Endothelial cell of umbilical vein (primary cell): Measurements from ENCODE around the gene MYMX. TPM values are rescaled to one million over a fixed set of nuclear protein-coding genes. Genes with fewer than 3 reads are reported as not detected.

Experiments used
- Bru-seq: library from RNA; stranded (reverse); fragments of 400-500 nt; gene quantifications from one replicate; lab custom pipeline; 2021; lab: Mats Ljungman, UMichigan
- BruChase-seq, 2 experiments: library from RNA; stranded (reverse); fragments of 400-500 nt; gene quantifications; one replicate each; lab custom pipeline; 2021; lab: Mats Ljungman, UMichigan
- BruUV-seq: library from RNA; stranded (reverse); fragments of 400-500 nt; replicated peaks from 2 replicates; lab custom pipeline; 2021; lab: Mats Ljungman, UMichigan
- CTCF ChIA-PET: fragments of 300-600, 350-600 bp; sonication (Branson Sonifier 250); formaldehyde crosslinking; loops from one replicate; lab custom pipeline; 2021; ENCODE audit warnings: antibody characterized with exemption, inconsistent platforms; lab: Charles Lee
- POLR2A ChIA-PET: fragments of 300-600, 350-600 bp; sonication (Branson Sonifier 250); formaldehyde crosslinking; loops from one replicate; lab custom pipeline; 2021; ENCODE audit warnings: antibody characterized with exemption, inconsistent platforms; lab: Charles Lee
- DNase-seq: peaks from one replicate; pipeline ENCODE4 v3.0.0-alpha.2; 2011; ENCODE audit warnings: low read depth, low spot score
- FAIRE-seq: peaks from 2 replicates; lab custom pipeline; 2011; peaks lifted over from hg19 to GRCh38; lab: Jason Lieb, UNC
- H2AFZ ChIP-seq: 2 replicates; pipeline ENCODE4 v1.6.0; 2012; ENCODE audit warnings: low read depth, low read length, control low read depth, inconsistent platforms
- H3K27ac ChIP-seq: 2 replicates; pipeline ENCODE4 v1.5.1; 2011; ENCODE audit warnings: low read depth, mild to moderate bottlenecking, control low read depth, low read length, moderate library complexity; ENCODE audit not compliant: insufficient read depth
- H3K27me3 ChIP-seq, 2 experiments: 2 replicates each; pipeline versions ENCODE4 v1.6.0 to v1.6.1; 2011; ENCODE audit warnings: low read length in 2 of 2, mixed read lengths in 1 of 2; ENCODE audit not compliant: control insufficient read depth in 2 of 2, insufficient read depth in 2 of 2
- H3K36me3 ChIP-seq, 2 experiments: 2 replicates in 1 of 2; 3 replicates in 1 of 2; pipeline ENCODE4 v1.5.1; 2011; ENCODE audit warnings: low read length in 2 of 2, mild to moderate bottlenecking in 1 of 2, moderate library complexity in 1 of 2; ENCODE audit not compliant: control insufficient read depth in 2 of 2, insufficient read depth in 2 of 2; ENCODE audit errors: extremely low read depth in 1 of 2
- H3K4me1 ChIP-seq: 3 replicates; pipeline ENCODE4 v1.5.1; 2011; ENCODE audit warnings: mild to moderate bottlenecking, low read length; ENCODE audit not compliant: control insufficient read depth, insufficient read depth; ENCODE audit errors: extremely low read depth
- H3K4me2 ChIP-seq: 2 replicates; pipeline ENCODE4 v1.6.1; 2011; ENCODE audit warnings: low read length, control low read depth, mixed read lengths; ENCODE audit not compliant: insufficient read depth
- H3K4me3 ChIP-seq, 3 experiments: fragments of 200-600 bp in 1 of 3; sonication (generic), shearing (Covaris generic) in 1 of 3; replicated peaks in 1 of 3; 2 replicates each; pipeline ENCODE4 v1.5.1; 2011 to 2016; ENCODE audit warnings: control low read depth in 3 of 3, low read length in 3 of 3, mild to moderate bottlenecking in 2 of 3, inconsistent platforms in 1 of 3, low read depth in 1 of 3, moderate library complexity in 1 of 3; ENCODE audit not compliant: insufficient read depth in 1 of 3
- H3K79me2 ChIP-seq: 2 replicates; pipeline ENCODE4 v1.6.0; 2012; ENCODE audit warnings: low read length, inconsistent platforms; ENCODE audit not compliant: control insufficient read depth, insufficient read depth
- H3K9ac ChIP-seq: replicated peaks from 2 replicates; pipeline ENCODE3; 2011; ENCODE audit warnings: low read length, control low read depth; ENCODE audit not compliant: insufficient read depth; ENCODE audit errors: extremely low read depth
- H3K9me1 ChIP-seq: replicated peaks from 3 replicates; pipeline ENCODE4 v1.6.0; 2011; ENCODE audit warnings: mild to moderate bottlenecking, low read length; ENCODE audit not compliant: control insufficient read depth, insufficient read depth; ENCODE audit errors: extremely low read depth
- H3K9me3 ChIP-seq: replicated peaks from 2 replicates; pipeline ENCODE4 v1.5.1; 2012; ENCODE audit warnings: low read length, inconsistent platforms; ENCODE audit not compliant: control insufficient read depth, insufficient read depth
- H4K20me1 ChIP-seq: replicated peaks from 2 replicates; pipeline ENCODE3; 2011; ENCODE audit warnings: mild to moderate bottlenecking, low read length; ENCODE audit not compliant: control insufficient read depth, insufficient read depth; ENCODE audit errors: extremely low read depth
- EZH2 ChIP-seq: IDR thresholded peaks from 2 replicates; pipeline ENCODE4 v1.6.1; 2012; ENCODE audit warnings: borderline replicate concordance, low read depth, mild to moderate bottlenecking, moderate library complexity, low read length, inconsistent platforms; ENCODE audit not compliant: severe bottlenecking
- FOS ChIP-seq: IDR thresholded peaks from 2 replicates; pipeline ENCODE4 v1.6.1; 2011; ENCODE audit warnings: mild to moderate bottlenecking, low read length, moderate library complexity, borderline replicate concordance; ENCODE audit not compliant: insufficient read depth
- GATA2 ChIP-seq: IDR thresholded peaks from 2 replicates; pipeline ENCODE4 v1.7.0; 2011; ENCODE audit warnings: low read depth, mild to moderate bottlenecking, moderate library complexity, mixed read lengths, low read length; ENCODE audit not compliant: insufficient read length, insufficient read depth
- JUN ChIP-seq: IDR thresholded peaks from 2 replicates; pipeline ENCODE4 v1.6.1; 2011; ENCODE audit warnings: borderline replicate concordance, low read depth; ENCODE audit not compliant: insufficient read length, insufficient read depth
- MAX ChIP-seq: IDR thresholded peaks from 2 replicates; pipeline ENCODE4 v1.6.1; 2011; ENCODE audit not compliant: insufficient read depth, insufficient read length
- MYC ChIP-seq: IDR thresholded peaks from one replicate; pipeline ENCODE4 v1.6.1; 2011; ENCODE audit warnings: mild to moderate bottlenecking, low read depth, low read length
- POLR2A ChIP-seq: IDR thresholded peaks from 2 replicates; pipeline ENCODE4 v1.6.1; 2012; ENCODE audit warnings: low read depth, mild to moderate bottlenecking, control low read depth, low read length
- POLR2AphosphoS5 ChIP-seq: IDR thresholded peaks from 2 replicates; pipeline ENCODE4 v1.6.1; 2012; ENCODE audit warnings: low read depth, mild to moderate bottlenecking, control low read depth, low read length, moderate library complexity; ENCODE audit not compliant: insufficient read depth
- dilution Hi-C: fragments of 300-500 bp; cut with MboI; formaldehyde crosslinking; loops from one replicate; pipeline ENCODE4 v1.15.0; 2019; ENCODE audit warnings: low sequenced_read_pairs; ENCODE audit not compliant: extremely low pct_ligation_motif_present
- intact Hi-C: fragments of 100-400 bp; cut with micrococcal nuclease; formaldehyde crosslinking; loops from one replicate; pipeline ENCODE4 v1.10.0; 2022
- long read RNA-seq: library from polyadenylated mRNA; stranded (forward); transcript quantifications from one replicate; pipeline ENCODE4 v2.0.0, GENCODE V29; 2021
- polyA minus RNA-seq, 3 experiments: library from RNA; depleted of rRNA, polyadenylated mRNA; stranded (reverse); fragments of >200 nt; gene quantifications; 1 replicate in 1 of 3; 2 replicates in 2 of 3; pipeline ENCODE4 v1.2.3, GENCODE V29; 2011
- polyA plus RNA-seq, 4 experiments: library from polyadenylated mRNA; depleted of rRNA in 3 of 4; stranded (reverse) in 3 of 4; unstranded in 1 of 4; fragments of >200 nt; gene quantifications; 2 replicates each; pipeline versions ENCODE4 v1.2.1 to v1.2.3, GENCODE V29; 2011 to 2012; ENCODE audit warnings: missing spikeins in 1 of 4
- total RNA-seq: library from RNA; stranded (reverse); gene quantifications from 2 replicates; pipeline ENCODE4 v1.2.3, GENCODE V29; 2021
- TF ChIP-seq, protein P1 (sequence below), 2 donors: IDR thresholded peaks; 1 replicate in 1 of 2; 2 replicates in 1 of 2; pipeline ENCODE4 v1.5.1; 2011; ENCODE audit warnings: low read length in 2 of 2, mild to moderate bottlenecking in 2 of 2, moderate library complexity in 2 of 2, control low read depth in 1 of 2, inconsistent platforms in 1 of 2, low read depth in 1 of 2; ENCODE audit not compliant: insufficient read depth in 1 of 2; ENCODE audit errors: extremely low read depth in 1 of 2

The MYMX gene
- not detected in 2 replicates for total RNA-seq
- 0.18 and 0.24 TPM in 2 replicates for polyA plus RNA-seq
- polyA plus RNA-seq (2011; cell fraction: cytosol; rRNA removed) = 0.14 and 0.21 TPM in 2 replicates
- 0.22 TPM in 1 of 2 replicates, not detected in the other for polyA plus RNA-seq (2011; cell fraction: nucleus; rRNA removed)
- not detected in 2 replicates for polyA plus RNA-seq (2012)
- polyA minus RNA-seq = not detected in 2 replicates
- not detected for polyA minus RNA-seq (2011; cell fraction: cytosol; rRNA and poly(A)+ RNA removed)
- polyA minus RNA-seq (2011; cell fraction: nucleus; rRNA and poly(A)+ RNA removed) = not detected in 2 replicates
- Bru-seq, nascent RNA = not detected
- not detected for BruChase-seq, experiment 1, labeled RNA remaining after a 6-hour chase
- not detected for BruChase-seq, experiment 2, labeled RNA remaining after a 2-hour chase
- long read RNA-seq = 0 reads

DNA sequence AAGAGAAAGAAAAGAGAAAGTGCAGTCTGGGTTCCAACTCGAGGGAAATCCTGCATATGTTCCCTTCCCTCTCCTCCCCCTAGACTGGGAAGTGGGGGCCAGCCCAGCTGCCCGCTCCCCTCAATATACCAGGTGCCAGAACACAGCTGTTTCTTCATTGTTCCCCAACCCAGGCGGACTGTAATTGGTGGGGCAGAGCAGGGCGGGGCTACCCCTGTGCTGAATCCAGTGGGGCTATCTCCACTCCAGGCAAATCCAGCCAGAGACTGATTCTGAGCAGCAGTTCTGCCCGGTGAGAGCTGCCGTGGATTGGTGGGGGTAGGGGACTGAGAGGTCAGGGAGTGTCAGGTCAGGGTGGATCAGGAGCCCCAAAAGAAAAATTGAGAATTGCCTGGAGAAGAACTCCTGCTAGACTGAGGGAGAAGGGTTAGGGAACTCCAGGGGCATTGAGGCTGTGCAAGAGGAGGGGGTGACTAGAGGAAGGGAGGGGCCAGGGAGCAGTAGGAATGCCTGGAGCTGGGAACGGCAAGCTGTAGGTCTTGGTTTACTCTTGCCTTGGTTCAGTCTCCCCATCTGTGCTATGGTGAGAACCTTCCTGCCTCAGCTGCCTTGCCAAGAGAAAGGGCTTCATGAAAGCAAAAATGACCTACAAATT, at the start of gene MYMX:
Gene MYMX (plus strand): TSS at position 250 of the 655 bp plus-strand sequence. CDS start 546 bp downstream, outside the sequence.
- no peaks in the 10 kb centered on the region for H3K36me3 ChIP-seq
- no peaks in the 10 kb centered on the region for H3K27me3 ChIP-seq
- no peak within 1 kb of the TSS for H2AFZ ChIP-seq
- ChIA-PET POLR2A (interaction anchor here (0.7 kb wide), 1 partner anchor 30 kb away, joined by 3 read pairs; the partner anchor contains the start of gene HSP90AB1), CTCF (interaction anchor here (1.8 kb wide), 1 partner anchor 44 kb away, joined by 5 read pairs; no protein-coding TSS in a partner anchor)
- no peaks in the 10 kb centered on the region for H3K9me3 ChIP-seq
- no peak for DNase-seq
- H4K20me1 ChIP-seq = no peaks in the 10 kb centered on the region
- H3K4me3 ChIP-seq = no peak within 1 kb of the TSS
- FAIRE-seq = no peak
- no peak within 1 kb of the TSS for H3K9ac ChIP-seq
- BruUV-seq = no TSS peak
- H3K27ac ChIP-seq = no peak within 1 kb of the TSS
- no peak for TF ChIP-seq GATA2
- intact Hi-C loops (no loop called here), dilution Hi-C loops (no loop called here)
- peaks cover 29% of the 10 kb centered on the region for H3K4me1 ChIP-seq
- H3K9me1 ChIP-seq = no peaks in the 10 kb centered on the region
- H3K79me2 ChIP-seq = peaks cover 10% of the 10 kb centered on the region
- no peak within 1 kb of the TSS for H3K4me2 ChIP-seq

DNA sequence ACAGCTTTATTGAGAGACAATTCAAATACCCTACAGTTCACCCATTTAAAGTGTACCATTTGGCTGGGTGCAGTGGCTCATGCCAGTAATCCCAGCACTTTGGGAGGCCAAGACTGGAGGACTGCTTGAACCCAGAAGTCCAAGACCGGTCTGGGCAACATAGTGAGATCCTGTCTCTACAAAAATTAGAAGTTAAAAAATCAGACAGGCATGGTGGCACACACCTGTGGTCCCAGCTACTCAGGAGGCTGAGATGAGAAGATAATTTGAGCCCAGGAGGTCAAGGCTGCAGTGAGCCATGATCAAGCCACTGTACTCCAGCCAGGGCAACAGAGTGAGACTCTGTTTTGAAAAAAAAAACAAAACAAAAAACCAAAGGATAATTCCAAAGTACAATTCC, 49.2 kb upstream of the MYMX start:
- Histone ChIP-seq H2AFZ (no peak overlapping the region), H4K20me1 (no peaks in the 10 kb centered on the region), H3K27ac (no peak overlapping the region), H3K4me2 (no peak overlapping the region), H3K9me1 (no peaks in the 10 kb centered on the region), H3K36me3 (no peaks in the 10 kb centered on the region), H3K9me3 (no peaks in the 10 kb centered on the region), H3K9ac (no peak overlapping the region), H3K79me2 (no peaks in the 10 kb centered on the region), H3K4me1 (no peaks in the 10 kb centered on the region), H3K27me3 (peaks cover 2 to 25% of the 10 kb centered on the region in 2 experiments), H3K4me3 (no peak overlapping the region)
- TF ChIP-seq MYC (no peak), EZH2 (no peak), MAX (no peak), JUN (no peak), GATA2 (no peak), FOS (no peak), POLR2A (no peak), POLR2AphosphoS5 (no peak)
- TF ChIP-seq, protein P1, sequence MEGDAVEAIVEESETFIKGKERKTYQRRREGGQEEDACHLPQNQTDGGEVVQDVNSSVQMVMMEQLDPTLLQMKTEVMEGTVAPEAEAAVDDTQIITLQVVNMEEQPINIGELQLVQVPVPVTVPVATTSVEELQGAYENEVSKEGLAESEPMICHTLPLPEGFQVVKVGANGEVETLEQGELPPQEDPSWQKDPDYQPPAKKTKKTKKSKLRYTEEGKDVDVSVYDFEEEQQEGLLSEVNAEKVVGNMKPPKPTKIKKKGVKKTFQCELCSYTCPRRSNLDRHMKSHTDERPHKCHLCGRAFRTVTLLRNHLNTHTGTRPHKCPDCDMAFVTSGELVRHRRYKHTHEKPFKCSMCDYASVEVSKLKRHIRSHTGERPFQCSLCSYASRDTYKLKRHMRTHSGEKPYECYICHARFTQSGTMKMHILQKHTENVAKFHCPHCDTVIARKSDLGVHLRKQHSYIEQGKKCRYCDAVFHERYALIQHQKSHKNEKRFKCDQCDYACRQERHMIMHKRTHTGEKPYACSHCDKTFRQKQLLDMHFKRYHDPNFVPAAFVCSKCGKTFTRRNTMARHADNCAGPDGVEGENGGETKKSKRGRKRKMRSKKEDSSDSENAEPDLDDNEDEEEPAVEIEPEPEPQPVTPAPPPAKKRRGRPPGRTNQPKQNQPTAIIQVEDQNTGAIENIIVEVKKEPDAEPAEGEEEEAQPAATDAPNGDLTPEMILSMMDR (IDR thresholded peaks at IDR 0.05; ENCODE audit: extremely low read depth in 1 of 2, insufficient read depth in 1 of 2, low read depth in 1 of 2, low read length in 2 of 2) = no peak
- intact Hi-C loops (no loop called here), dilution Hi-C loops (no loop called here)
- FAIRE-seq (no peak), DNase-seq (no peak)
- no TSS peak for BruUV-seq
- ChIA-PET POLR2A (no interaction called here), CTCF (no interaction called here)
